Breast epithelium (tissue), 4 donors: ENCODE data around the gene TAF4B. TPM values are rescaled to one million over a fixed set of nuclear protein-coding genes. Genes with fewer than 3 reads are reported as not detected.

Experiments
- DNase-seq, 2 donors: peaks; one replicate each; pipeline ENCODE4 v3.0.0-alpha.2; 2019; ENCODE audit warnings: low spot score in 2 of 2
- H3K27ac ChIP-seq, 2 donors: fragments of 200-600 bp; sonication (generic) in 1 of 2; one replicate each; pipeline ENCODE4 v1.5.1; 2016 to 2019; ENCODE audit warnings: mild to moderate bottlenecking in 1 of 2
- H3K27me3 ChIP-seq, 2 donors: fragments of 200-600 bp; sonication (generic) in 1 of 2; one replicate each; pipeline versions ENCODE4 v1.5.1 to v1.6.0; 2017 to 2019; ENCODE audit warnings: control low read depth in 1 of 2, mild to moderate bottlenecking in 1 of 2
- H3K36me3 ChIP-seq: fragments of 200-600 bp; one replicate; pipeline ENCODE4 v1.5.1; 2019
- H3K4me1 ChIP-seq, 2 donors: fragments of 200-600 bp; sonication (generic); one replicate each; pipeline ENCODE4 v1.5.1; 2016 to 2019; ENCODE audit warnings: control low read depth in 1 of 2
- H3K4me3 ChIP-seq, 3 donors: fragments of 200-600 bp; sonication (generic); 1 replicate in 2 of 3; 2 replicates in 1 of 3; pipeline ENCODE4 v1.5.1; 2016 to 2019; ENCODE audit warnings: mild to moderate bottlenecking in 3 of 3, moderate library complexity in 2 of 3
- H3K9me3 ChIP-seq, 2 donors: fragments of 200-600 bp; sonication (generic) in 1 of 2; one replicate each; pipeline ENCODE4 v1.5.1; 2016 to 2019; ENCODE audit warnings: control low read depth in 1 of 2
- POLR2A ChIP-seq: fragments of 450-650 bp; IDR thresholded peaks from one replicate; pipeline ENCODE4 v1.6.1; 2016; ENCODE audit warnings: antibody characterized with exemption, mild to moderate bottlenecking, moderate library complexity
- POLR2AphosphoS5 ChIP-seq, 3 donors: sonication (generic); formaldehyde crosslinking; IDR thresholded peaks; one replicate each; pipeline ENCODE4 v1.6.1; 2017; ENCODE audit warnings: antibody characterized with exemption in 3 of 3
- intact Hi-C: fragments of 100-400 bp; cut with DNase I; formaldehyde crosslinking; loops from one replicate; pipeline ENCODE4 v1.15.1; 2023; ENCODE audit warnings: low total_unique reads
- total RNA-seq, 3 donors: library from RNA; depleted of rRNA; stranded (reverse); fragments of >200 nt; gene quantifications; one replicate each; pipeline ENCODE4 v1.1.0, GENCODE V29; 2016
- TF ChIP-seq, protein P1 (sequence below), 3 donors: fragments of 450-650 bp; IDR thresholded peaks; one replicate each; pipeline ENCODE4 v1.5.1; 2016 to 2017; ENCODE audit warnings: antibody characterized with exemption in 3 of 3, mild to moderate bottlenecking in 3 of 3, moderate library complexity in 3 of 3

TAF4B gene
- total RNA-seq, 3 donors from 2014 or later = 13.6 to 16.8 (median 14.1) TPM

DNA sequence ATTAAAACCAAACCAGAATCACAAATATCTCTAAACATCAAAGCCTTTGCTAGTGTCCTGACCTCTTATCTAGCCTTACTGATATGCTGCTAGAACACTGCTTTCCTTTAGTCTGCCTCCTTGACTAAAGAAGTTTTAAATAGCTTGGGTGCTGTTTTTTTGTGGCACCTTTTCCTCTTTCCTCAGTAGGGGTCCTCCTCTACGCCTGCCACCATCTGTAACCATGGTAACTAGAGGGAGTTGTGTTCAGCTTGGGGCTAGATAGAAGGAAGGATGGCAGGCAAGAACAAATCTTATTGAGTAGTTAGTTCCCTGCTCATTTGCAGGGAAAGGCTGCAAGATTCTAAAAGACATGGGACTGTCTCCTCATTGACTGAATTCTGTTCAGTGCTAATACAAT is 86.0 kb downstream of the TAF4B start:
- Histone ChIP-seq H3K9me3 (no peaks in the 10 kb centered on the region), H3K27me3 (no peaks in the 10 kb centered on the region), H3K4me1 (no peaks in the 10 kb centered on the region), H3K4me3 (no peak overlapping the region), H3K27ac (no peak overlapping the region), H3K36me3 (no peaks in the 10 kb centered on the region)
- TF ChIP-seq POLR2AphosphoS5 (IDR thresholded peaks at IDR 0.05) (no peak), POLR2A (no peak)
- TF ChIP-seq, protein P1, sequence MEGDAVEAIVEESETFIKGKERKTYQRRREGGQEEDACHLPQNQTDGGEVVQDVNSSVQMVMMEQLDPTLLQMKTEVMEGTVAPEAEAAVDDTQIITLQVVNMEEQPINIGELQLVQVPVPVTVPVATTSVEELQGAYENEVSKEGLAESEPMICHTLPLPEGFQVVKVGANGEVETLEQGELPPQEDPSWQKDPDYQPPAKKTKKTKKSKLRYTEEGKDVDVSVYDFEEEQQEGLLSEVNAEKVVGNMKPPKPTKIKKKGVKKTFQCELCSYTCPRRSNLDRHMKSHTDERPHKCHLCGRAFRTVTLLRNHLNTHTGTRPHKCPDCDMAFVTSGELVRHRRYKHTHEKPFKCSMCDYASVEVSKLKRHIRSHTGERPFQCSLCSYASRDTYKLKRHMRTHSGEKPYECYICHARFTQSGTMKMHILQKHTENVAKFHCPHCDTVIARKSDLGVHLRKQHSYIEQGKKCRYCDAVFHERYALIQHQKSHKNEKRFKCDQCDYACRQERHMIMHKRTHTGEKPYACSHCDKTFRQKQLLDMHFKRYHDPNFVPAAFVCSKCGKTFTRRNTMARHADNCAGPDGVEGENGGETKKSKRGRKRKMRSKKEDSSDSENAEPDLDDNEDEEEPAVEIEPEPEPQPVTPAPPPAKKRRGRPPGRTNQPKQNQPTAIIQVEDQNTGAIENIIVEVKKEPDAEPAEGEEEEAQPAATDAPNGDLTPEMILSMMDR (IDR thresholded peaks at IDR 0.05) = no peak
- intact Hi-C loops = no loop called here
- DNase-seq = no peak

DNA sequence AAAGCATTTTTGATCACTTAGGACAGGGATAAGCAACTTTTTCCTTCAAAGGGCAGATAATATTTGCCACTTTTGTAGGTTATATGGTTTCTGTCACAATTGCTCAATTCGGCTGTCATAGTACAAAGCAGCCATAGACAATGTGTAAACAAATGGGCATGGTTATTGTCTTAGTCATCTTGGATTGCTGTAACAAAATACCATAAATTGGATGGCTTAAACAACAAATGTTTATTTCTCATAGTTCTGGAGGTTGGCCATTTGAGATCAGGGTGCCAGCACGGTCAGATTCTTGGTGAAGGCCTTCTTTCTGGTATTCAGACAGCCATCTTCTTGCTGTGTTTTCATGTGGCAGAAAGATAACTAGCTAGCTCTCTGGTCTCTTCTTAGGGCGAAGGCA is 91.2 kb downstream of the TAF4B start:
- DNase-seq = no peak
- Histone ChIP-seq H3K4me1 (no peaks in the 10 kb centered on the region), H3K36me3 (no peaks in the 10 kb centered on the region), H3K27me3 (no peaks in the 10 kb centered on the region), H3K27ac (no peak overlapping the region), H3K9me3 (no peaks in the 10 kb centered on the region), H3K4me3 (no peak overlapping the region)
- TF ChIP-seq, protein P1 (IDR thresholded peaks at IDR 0.05) = no peak
- TF ChIP-seq POLR2A (no peak), POLR2AphosphoS5 (IDR thresholded peaks at IDR 0.05) (no peak)
- intact Hi-C loops = no loop called here

DNA sequence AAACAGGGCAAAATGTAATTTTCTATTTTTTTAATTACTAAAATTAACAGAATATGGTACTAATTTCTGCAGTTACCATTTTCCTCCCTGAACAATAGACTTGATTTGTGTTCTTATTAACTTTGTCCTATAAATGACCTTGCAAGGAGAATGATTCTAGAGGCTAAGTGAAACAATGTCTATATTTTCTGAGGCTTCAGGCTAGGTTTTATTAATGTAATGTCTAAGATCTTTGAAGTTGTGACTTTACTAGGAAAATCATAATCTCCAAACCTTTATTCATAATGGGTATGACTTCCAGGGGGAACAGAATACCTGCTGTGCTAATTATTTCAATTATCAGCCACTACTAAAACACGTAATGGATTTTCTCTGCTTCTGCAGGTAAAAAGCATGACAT is 94.4 kb downstream of the TAF4B start:
- H3K36me3 ChIP-seq = no peaks in the 10 kb centered on the region
- no peaks in the 10 kb centered on the region for H3K27me3 ChIP-seq
- no peaks in the 10 kb centered on the region for H3K9me3 ChIP-seq
- H3K4me1 ChIP-seq = no peaks in the 10 kb centered on the region
- H3K4me3 ChIP-seq = no peak overlapping the region
- TF ChIP-seq, protein P1 (IDR thresholded peaks at IDR 0.05) = no peak
- TF ChIP-seq POLR2AphosphoS5 (IDR thresholded peaks at IDR 0.05) = no peak
- TF ChIP-seq POLR2A = no peak
- H3K27ac ChIP-seq = no peak overlapping the region
- intact Hi-C loops = no loop called here
- DNase-seq = no peak

DNA sequence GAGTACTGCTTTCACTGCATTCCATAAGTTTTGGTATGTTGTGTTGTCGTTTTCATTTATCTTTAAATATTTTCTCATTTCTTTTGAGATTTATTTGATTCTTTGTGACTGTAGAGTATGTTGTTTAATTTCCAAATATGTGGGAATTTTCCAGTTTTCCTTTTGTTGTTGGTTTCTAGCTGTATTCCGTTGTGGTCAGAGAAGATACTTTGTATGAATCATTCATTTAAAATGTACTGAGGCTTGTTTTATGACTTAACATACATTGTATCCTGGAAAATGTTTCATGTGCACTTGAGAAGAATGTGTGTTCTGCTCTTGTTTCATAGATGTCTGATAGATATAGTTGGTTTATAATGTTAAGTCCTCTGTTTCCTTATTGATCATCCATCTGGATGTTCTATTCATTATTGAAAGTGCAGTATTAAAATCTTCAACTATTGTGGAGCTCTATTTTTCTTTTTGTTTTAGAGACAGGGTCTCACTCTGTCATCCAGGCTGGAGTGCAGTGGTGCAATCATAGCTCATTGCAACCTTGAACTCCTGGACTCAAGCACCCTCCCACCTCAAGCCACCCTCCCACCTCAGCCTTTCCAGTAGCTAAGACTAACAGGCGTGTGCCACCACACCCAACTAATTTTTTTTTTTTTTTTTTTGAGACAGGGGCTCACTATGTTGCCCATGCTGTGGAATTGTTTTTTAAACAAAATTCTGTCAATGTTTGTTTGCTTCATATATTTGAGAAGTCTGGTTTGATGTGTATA is 96.8 kb downstream of the TAF4B start:
- intact Hi-C loops = no loop called here
- TF ChIP-seq POLR2A (no peak), POLR2AphosphoS5 (IDR thresholded peaks at IDR 0.05) (no peak)
- TF ChIP-seq, protein P1 (IDR thresholded peaks at IDR 0.05) = no peak
- Histone ChIP-seq H3K9me3 (no peaks in the 10 kb centered on the region), H3K27me3 (no peaks in the 10 kb centered on the region), H3K4me3 (no peak overlapping the region), H3K27ac (no peak overlapping the region), H3K4me1 (no peaks in the 10 kb centered on the region), H3K36me3 (no peaks in the 10 kb centered on the region)
- no peak for DNase-seq

- H3K4me3 ChIP-seq = no peak overlapping the region
- no peaks in the 10 kb centered on the region for H3K36me3 ChIP-seq
- no peaks in the 10 kb centered on the region for H3K4me1 ChIP-seq
- H3K9me3 ChIP-seq = no peaks in the 10 kb centered on the region
- TF ChIP-seq, protein P1 (IDR thresholded peaks at IDR 0.05) = no peak
- TF ChIP-seq POLR2AphosphoS5 (IDR thresholded peaks at IDR 0.05) = no peak
- TF ChIP-seq POLR2A = no peak
- DNase-seq = no peak
- no peaks in the 10 kb centered on the region for H3K27me3 ChIP-seq
- intact Hi-C loops = no loop called here
- H3K27ac ChIP-seq = no peak overlapping the region
Observed at GRCh38 chr18:26325771-26326170, 99.5 kb downstream of the TAF4B start.
